GM12891 (cell line): ENCODE measurements around the gene PHLPP1.

Experiments
- PAX5 ChIP-seq: IDR thresholded peaks from 2 replicates; pipeline ENCODE4 v1.6.1; 2011; ENCODE audit warnings: low read length, moderate library complexity, mild to moderate bottlenecking; ENCODE audit not compliant: insufficient read depth, severe bottlenecking
- POLR2A ChIP-seq: IDR thresholded peaks from 2 replicates; pipeline ENCODE4 v1.6.1; 2011; ENCODE audit warnings: low read depth, low read length, control low read depth
- POLR2AphosphoS5 ChIP-seq: IDR thresholded peaks from 2 replicates; pipeline ENCODE4 v1.6.1; 2011; ENCODE audit warnings: low read depth, low read length, control low read depth
- POU2F2 ChIP-seq: IDR thresholded peaks from 2 replicates; pipeline ENCODE4 v1.6.1; 2011; ENCODE audit warnings: low read depth, mild to moderate bottlenecking, control low read depth, low read length, moderate library complexity
- SPI1 ChIP-seq: IDR thresholded peaks from 2 replicates; pipeline ENCODE4 v1.6.1; 2011; ENCODE audit warnings: low read depth, low read length, control low read depth
- TAF1 ChIP-seq: IDR thresholded peaks from 2 replicates; pipeline ENCODE4 v1.6.1; 2011; ENCODE audit warnings: low read depth, low read length, control low read depth

- TF ChIP-seq POLR2AphosphoS5 (no peak), TAF1 (no peak), POLR2A (no peak), SPI1 (no peak), POU2F2 (no peak), PAX5 (no peak)
Observed at GRCh38 chr18:63016270-63016669, 300.9 kb downstream of the PHLPP1 start.
